GM19023 (cell line): Measurements from ENCODE around the gene CRIP1.

Experiments
- ATAC-seq: cut with Tn5 transposase; IDR thresholded peaks from one replicate; pipeline ENCODE4 v1.9.1; 2021; ENCODE audit warnings: mild to moderate bottlenecking, moderate library complexity; ENCODE audit not compliant: unreplicated experiment

The CRIP1 gene

DNA sequence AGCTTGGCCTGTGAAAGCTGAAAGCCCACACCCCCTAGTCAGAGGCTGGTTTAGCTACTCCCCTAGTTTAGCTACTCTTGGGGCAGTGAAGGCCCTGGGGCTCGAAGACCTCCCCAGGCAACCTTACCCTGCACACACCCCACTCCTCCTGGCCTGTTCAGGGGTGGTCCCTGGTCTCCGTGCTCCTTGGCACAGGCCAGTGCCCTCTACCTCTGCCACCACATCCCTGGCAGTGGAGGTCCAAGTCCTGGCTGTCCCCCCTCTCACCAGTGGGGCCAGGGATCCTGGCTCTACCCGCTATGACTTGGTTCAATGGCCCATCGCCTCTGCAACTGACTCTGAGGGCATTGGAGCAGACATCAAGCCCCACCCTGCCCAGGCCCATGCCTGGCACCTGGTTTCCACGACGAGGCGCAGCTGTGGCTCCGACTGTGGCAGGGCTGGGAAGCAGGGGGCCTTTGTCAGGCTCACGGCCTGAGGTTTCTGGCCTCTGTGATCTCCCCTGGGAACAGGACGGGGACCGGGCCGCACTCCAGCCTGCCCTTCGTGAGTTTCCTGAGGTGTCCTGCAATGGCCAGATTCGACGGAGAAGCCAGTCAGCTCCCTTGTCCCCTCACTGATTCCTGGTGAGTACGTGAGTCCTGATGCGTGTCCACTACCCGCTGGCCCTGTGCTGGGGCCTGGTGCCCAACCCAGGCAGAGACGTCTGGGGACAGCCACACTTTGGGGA lies 45.4 kb downstream of the CRIP1 start:
- no peak for ATAC-seq

DNA sequence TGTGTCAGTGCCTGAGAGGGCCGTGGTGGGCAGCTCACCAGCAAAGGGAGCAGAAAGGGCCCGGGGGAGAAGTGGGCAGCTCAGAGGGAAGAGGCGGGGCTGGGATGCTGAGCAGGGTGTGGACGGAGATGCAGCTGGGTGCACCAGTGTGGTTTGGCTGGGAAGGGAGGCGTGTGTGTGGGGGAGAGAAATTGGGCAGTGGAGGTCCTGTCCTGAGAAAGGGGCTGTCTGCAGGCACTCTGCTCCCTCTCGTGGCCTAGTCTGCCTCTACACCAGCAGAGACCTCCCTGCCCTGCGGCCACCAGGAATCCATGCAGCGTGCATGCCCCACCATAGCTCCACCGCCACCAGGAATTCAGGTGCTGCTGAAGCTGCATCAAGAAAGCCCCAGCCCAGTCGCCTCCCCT lies 46.1 kb downstream of the CRIP1 start:
- ATAC-seq: no peak

DNA sequence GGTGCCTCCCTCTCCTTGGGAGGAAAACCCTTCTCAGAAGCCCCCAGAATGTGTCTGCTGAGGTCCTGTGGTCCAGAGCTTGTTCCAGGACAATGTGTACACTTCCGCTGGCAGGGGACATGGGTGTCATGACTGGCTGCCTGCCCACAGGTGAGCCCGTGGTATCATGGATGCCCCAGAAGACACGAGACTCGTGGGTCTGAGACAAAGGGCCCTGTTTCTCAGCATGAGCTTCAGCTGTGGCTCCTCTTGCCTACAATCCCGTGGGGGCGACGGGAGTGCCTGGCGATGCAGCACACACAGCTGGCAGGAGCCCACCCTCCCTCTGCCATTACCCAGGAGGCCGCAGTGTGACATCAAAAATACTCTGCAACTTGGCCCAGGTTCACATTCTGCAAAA lies 46.7 kb downstream of the CRIP1 start:
- ATAC-seq: no peak

DNA sequence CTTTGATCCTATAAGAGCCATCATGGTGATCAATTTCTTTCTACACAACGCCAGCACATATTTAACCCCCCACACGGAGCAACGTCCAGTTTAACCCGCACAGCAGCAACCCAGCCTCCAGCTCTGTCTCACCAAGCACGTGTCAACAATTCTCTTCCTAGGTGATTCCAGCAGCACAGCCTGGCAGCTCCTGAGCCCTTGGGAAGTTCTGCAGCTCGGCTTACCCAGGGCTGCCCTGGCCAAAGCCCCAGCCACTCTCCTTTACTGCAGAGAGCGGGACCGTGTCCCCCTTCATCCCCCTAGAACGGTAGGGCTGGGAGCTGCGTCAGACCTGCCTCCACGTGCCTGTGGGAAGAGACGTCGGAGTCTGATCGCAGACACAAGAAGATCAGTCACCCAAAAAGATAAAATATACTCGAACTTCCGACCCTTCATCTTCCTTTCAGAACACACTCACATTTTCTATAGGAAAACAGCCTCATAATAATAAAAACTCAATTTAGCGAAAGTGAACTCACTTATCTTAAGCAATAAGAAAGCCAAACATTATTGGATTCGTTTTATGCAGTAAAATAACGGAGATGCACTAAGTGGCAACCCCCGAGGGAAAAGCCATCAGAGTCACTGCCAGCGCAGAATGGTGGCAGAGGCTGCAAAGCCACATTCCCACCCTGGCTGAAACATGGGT lies 47.3 kb downstream of the CRIP1 start:
- ATAC-seq: no peak

DNA sequence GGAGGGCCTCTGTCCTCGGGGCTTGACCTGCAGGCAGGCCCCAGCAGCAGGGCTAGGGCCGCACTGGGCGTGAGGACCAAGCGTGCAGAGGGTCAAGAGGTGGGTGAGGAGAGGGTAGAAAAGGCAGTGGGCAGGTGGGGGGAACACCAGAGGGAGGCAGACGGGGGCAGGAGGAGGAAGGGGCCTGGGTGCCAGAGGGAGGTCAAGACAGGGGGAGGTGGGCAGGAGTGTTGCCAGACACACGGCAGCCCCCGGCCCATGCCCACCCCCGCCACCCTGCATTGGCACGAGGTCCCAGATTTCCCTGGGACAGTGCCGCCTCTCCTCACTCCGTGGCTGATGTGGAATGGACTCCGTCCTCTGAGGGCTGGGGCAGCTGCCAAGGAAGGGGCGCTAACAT lies 47.9 kb downstream of the CRIP1 start:
- no peak for ATAC-seq

DNA sequence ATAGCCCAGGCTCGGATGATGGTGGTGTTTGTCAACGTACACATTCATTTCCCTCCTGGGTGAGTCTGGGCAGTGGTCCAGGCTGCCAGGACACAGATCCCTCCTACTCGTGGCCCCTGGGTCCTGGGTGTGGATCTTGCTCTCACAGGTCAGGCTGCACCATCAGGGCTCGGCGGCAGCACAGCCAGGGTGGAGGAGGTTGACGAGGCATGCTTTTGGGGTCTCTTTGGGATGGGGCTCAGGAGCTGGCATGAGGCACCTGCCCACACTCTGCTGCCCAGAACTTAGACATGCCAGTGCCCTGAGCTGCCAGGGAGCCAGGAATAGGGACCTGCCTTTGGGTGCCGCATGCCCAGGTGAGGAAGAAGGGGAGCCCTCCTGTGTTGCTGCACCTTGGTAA lies 49.4 kb downstream of the CRIP1 start:
- ATAC-seq: no peak

DNA sequence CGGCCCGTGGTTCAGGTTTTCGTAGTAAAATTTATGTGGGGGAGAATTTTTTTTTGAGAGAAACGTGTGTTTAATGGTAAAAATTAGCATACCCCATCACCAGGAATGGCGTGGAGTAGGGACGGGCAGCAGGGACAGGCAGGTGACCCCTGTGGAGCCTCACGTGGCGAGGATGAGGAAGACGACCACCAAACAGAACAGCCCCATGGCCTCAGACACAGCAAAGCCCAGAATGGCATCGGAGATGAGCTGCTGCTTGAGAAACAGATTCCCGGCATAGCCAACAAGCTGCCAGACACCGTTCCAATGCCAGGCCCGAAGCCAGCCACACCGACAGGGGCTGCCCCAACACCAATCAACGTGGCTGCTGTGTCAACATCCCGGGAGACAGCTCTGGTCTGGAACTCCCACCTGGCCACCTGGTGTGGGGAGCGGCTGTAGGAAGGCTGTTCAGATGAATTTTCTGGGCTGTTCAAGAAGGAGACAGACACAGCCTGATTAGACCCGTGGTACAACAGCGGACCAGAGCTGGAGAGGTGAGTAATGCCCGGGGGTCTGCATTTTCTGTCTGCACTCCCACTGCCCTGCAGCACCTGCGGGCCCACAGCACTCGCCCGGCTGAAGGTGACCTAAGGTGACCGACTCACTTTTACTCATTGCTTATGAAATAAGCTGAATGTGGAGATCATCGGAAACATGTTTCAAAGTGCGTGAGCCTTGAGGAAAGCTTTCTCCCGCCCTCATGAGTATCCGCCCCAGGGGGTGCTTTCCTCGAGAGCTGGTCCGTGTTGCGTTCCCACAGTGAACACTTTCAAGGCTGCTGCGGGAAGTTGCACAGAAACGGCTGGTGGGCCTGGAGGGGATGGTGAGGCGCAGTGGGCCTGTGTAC lies 50.2 kb downstream of the CRIP1 start:
- no peak for ATAC-seq

DNA sequence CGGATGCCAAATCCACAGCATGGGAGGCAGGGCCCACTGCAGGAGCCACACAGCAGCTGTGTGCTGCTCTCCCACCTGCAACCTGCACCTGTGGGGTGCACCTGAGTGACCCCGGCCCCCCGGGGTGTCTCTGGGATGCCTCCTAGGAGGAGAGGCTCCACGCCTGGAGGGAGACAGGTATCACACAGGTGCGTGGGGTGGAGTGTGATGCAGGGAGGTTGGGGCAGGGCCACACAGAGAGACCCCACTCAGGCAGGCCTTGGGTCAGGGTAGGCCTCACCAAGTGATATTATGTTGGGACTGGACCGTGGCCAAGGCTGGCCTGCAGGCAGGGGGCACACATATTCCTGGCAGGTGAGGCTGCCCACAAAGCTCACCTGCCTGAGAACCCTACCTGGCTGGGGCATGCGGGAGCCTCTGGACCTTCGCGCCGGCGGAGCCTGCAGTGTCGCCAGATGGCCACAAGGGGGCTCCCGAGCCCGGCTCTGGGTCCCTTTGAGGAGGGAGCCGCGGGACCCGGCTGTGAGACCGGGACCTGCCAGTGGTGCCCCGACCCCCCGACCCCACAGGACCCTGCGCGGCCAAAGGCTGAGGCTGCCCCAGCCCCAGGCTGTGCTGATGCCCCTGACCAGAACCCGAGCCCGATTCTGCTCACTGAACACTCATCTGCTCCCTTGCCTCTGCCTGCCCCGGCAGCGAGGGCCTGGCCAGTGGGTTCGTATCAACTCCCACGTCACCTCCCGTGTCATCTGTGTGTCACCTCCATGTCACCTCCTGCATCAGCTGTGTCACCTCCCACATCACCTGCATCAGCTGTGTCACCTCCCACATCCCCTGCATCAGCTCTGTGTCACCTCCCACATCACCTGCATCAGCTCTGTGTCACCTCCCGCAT lies 51.1 kb downstream of the CRIP1 start:
- no peak for ATAC-seq
